ENCODE measurements around the gene CCL18.

CCL18 gene

DNA sequence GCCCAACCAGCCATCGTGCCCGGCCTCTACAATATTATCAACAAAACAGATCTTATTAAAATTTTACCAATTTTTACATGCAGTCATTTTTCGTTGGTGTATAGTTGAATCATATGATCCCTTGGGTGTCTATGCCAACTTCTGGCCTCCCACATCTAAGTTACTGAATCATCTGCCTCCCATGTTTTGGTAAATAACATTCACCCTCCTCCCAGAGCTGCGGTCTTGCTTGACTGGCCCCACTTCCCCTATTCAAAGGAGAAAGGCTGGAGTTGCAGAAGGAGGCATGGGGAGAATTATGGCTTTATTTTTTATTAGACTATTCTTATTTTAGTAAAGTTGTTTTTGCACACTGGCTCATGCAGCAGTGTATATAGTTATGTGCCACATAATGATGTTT is 27.8 kb upstream of the CCL18 start:
- Histone ChIP-seq H3K9ac (ENCODE audit: low read depth in 1 of 2, low read length in 2 of 2) (no peak overlapping the region), H3K4me3 (ENCODE audit: low read length in 2 of 2) (no peak overlapping the region), H3K27ac (ENCODE audit: low read depth in 2 of 2, low read length in 2 of 2) (no peak overlapping the region), H3K4me1 (ENCODE audit: control insufficient read depth in 2 of 2, insufficient read depth in 2 of 2, low read length in 2 of 2) (peaks cover 5 to 7% of the 10 kb centered on the region in 2 donors), H3K36me3 (ENCODE audit: control insufficient read depth in 2 of 2, insufficient read depth in 2 of 2, low read length in 2 of 2) (no peaks in the 10 kb centered on the region), H3K27me3 (ENCODE audit: control insufficient read depth in 2 of 2, insufficient read depth in 2 of 2, low read length in 2 of 2) (no peaks in the 10 kb centered on the region), H3K9me3 (ENCODE audit: control insufficient read depth in 2 of 2, low read length in 2 of 2) (no peaks in the 10 kb centered on the region)

DNA sequence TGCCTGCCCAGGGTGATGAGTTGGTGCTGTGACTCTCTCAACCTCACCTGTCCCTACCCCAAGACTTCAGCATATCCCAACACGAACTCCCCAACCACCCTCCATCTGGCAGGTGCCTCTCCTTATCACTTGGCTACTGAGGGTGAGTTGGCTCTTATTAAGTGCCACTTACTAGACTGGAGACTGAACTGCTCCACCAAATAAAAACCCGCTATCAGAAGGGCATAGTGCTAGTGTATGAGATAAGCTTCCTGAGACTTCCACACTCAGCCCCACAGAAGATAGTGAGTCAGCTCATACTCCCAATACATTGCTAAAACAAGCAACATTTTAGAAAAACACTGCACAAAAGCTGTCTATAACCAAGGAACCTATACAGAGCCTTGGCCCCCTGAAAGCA is 16.0 kb upstream of the CCL18 start:
- peaks cover 3 to 7% of the 10 kb centered on the region in 2 donors for H3K9me3 ChIP-seq (ENCODE audit: control insufficient read depth in 2 of 2, low read length in 2 of 2)
- H3K4me1 ChIP-seq (ENCODE audit: control insufficient read depth in 2 of 2, insufficient read depth in 2 of 2, low read length in 2 of 2), result no peaks in the 10 kb centered on the region
- H3K27me3 ChIP-seq (ENCODE audit: control insufficient read depth in 2 of 2, insufficient read depth in 2 of 2, low read length in 2 of 2), result no peaks in the 10 kb centered on the region
- no peak overlapping the region for H3K27ac ChIP-seq (ENCODE audit: low read depth in 2 of 2, low read length in 2 of 2)
- H3K4me3 ChIP-seq (ENCODE audit: low read length in 2 of 2), result no peak overlapping the region
- no peak overlapping the region for H3K9ac ChIP-seq (ENCODE audit: low read depth in 1 of 2, low read length in 2 of 2)
- H3K36me3 ChIP-seq (ENCODE audit: control insufficient read depth in 2 of 2, insufficient read depth in 2 of 2, low read length in 2 of 2), result no peaks in the 10 kb centered on the region

DNA sequence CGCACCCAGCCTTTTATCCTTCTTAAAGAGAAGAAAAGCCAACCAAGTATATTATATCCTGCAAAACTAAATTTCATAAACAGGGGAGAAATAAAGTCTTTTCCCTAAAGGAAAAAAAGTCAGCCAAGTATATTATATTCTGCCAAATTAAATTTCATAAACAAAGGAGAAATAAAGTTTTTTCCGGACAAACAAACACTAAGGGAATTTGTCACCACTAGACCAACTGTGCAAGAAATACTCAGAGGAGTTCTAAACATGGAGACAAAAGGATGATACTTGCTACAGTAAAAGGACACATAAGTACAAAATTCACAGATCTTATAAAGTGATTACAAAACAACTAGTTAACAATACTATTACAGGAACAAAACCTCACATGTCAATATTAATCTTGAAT is 14.4 kb upstream of the CCL18 start:
- Histone ChIP-seq H3K4me1 (ENCODE audit: control insufficient read depth in 2 of 2, insufficient read depth in 2 of 2, low read length in 2 of 2) (no peaks in the 10 kb centered on the region), H3K36me3 (ENCODE audit: control insufficient read depth in 2 of 2, insufficient read depth in 2 of 2, low read length in 2 of 2) (no peaks in the 10 kb centered on the region), H3K9me3 (ENCODE audit: control insufficient read depth in 2 of 2, low read length in 2 of 2) (peaks cover 3 to 7% of the 10 kb centered on the region in 2 donors), H3K9ac (ENCODE audit: low read depth in 1 of 2, low read length in 2 of 2) (no peak overlapping the region), H3K27ac (ENCODE audit: low read depth in 2 of 2, low read length in 2 of 2) (no peak overlapping the region), H3K4me3 (ENCODE audit: low read length in 2 of 2) (no peak overlapping the region), H3K27me3 (ENCODE audit: control insufficient read depth in 2 of 2, insufficient read depth in 2 of 2, low read length in 2 of 2) (no peaks in the 10 kb centered on the region)

DNA sequence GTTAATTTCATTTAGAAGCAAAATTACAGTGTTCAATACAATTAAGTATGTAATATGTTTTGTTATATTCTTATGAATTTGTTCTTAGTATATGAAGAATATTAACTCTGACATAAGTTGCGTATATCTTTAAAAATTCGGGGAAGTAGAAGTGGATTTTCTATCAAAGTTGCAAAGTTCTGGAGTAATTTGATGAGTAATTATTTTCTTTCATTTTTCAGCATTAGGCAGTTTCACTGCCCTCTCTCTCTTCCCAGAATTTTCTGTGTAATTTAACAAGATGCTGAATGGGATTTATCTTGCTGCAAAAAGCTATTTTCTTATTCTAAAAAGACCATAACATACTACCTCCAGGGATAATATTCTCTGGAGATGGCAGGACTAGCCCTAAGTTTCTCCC is 8.9 kb upstream of the CCL18 start:
- no peak overlapping the region for H3K9ac ChIP-seq (ENCODE audit: low read depth in 1 of 2, low read length in 2 of 2)
- H3K9me3 ChIP-seq (ENCODE audit: control insufficient read depth in 2 of 2, low read length in 2 of 2), result no peaks in the 10 kb centered on the region
- no peak overlapping the region for H3K27ac ChIP-seq (ENCODE audit: low read depth in 2 of 2, low read length in 2 of 2)
- no peaks in the 10 kb centered on the region for H3K4me1 ChIP-seq (ENCODE audit: control insufficient read depth in 2 of 2, insufficient read depth in 2 of 2, low read length in 2 of 2)
- H3K36me3 ChIP-seq (ENCODE audit: control insufficient read depth in 2 of 2, insufficient read depth in 2 of 2, low read length in 2 of 2), result no peaks in the 10 kb centered on the region
- no peaks in the 10 kb centered on the region for H3K27me3 ChIP-seq (ENCODE audit: control insufficient read depth in 2 of 2, insufficient read depth in 2 of 2, low read length in 2 of 2)
- no peak overlapping the region for H3K4me3 ChIP-seq (ENCODE audit: low read length in 2 of 2)

GRCh38 chr17:36055921-36056520 is 8.1 kb upstream of the CCL18 start:
- Histone ChIP-seq H3K4me3 (ENCODE audit: low read length in 2 of 2) (no peak overlapping the region), H3K27ac (ENCODE audit: low read depth in 2 of 2, low read length in 2 of 2) (no peak overlapping the region), H3K27me3 (ENCODE audit: control insufficient read depth in 2 of 2, insufficient read depth in 2 of 2, low read length in 2 of 2) (no peaks in the 10 kb centered on the region), H3K36me3 (ENCODE audit: control insufficient read depth in 2 of 2, insufficient read depth in 2 of 2, low read length in 2 of 2) (no peaks in the 10 kb centered on the region), H3K9me3 (ENCODE audit: control insufficient read depth in 2 of 2, low read length in 2 of 2) (no peaks in the 10 kb centered on the region), H3K9ac (ENCODE audit: low read depth in 1 of 2, low read length in 2 of 2) (no peak overlapping the region), H3K4me1 (ENCODE audit: control insufficient read depth in 2 of 2, insufficient read depth in 2 of 2, low read length in 2 of 2) (no peaks in the 10 kb centered on the region)

GRCh38 chr17:36057911-36058310 is 6.2 kb upstream of the CCL18 start:
- H3K36me3 ChIP-seq (ENCODE audit: control insufficient read depth in 2 of 2, insufficient read depth in 2 of 2, low read length in 2 of 2), result no peaks in the 10 kb centered on the region
- no peak overlapping the region for H3K9ac ChIP-seq (ENCODE audit: low read depth in 1 of 2, low read length in 2 of 2)
- H3K27me3 ChIP-seq (ENCODE audit: control insufficient read depth in 2 of 2, insufficient read depth in 2 of 2, low read length in 2 of 2), result no peaks in the 10 kb centered on the region
- no peaks in the 10 kb centered on the region for H3K4me1 ChIP-seq (ENCODE audit: control insufficient read depth in 2 of 2, insufficient read depth in 2 of 2, low read length in 2 of 2)
- H3K9me3 ChIP-seq (ENCODE audit: control insufficient read depth in 2 of 2, low read length in 2 of 2), result no peaks in the 10 kb centered on the region
- no peak overlapping the region for H3K27ac ChIP-seq (ENCODE audit: low read depth in 2 of 2, low read length in 2 of 2)
- no peak overlapping the region for H3K4me3 ChIP-seq (ENCODE audit: low read length in 2 of 2)

GRCh38 chr17:36059406-36059805 is 4.7 kb upstream of the CCL18 start:
- Histone ChIP-seq H3K9me3 (ENCODE audit: control insufficient read depth in 2 of 2, low read length in 2 of 2) (no peaks in the 10 kb centered on the region), H3K9ac (ENCODE audit: low read depth in 1 of 2, low read length in 2 of 2) (no peak overlapping the region), H3K36me3 (ENCODE audit: control insufficient read depth in 2 of 2, insufficient read depth in 2 of 2, low read length in 2 of 2) (no peaks in the 10 kb centered on the region), H3K4me1 (ENCODE audit: control insufficient read depth in 2 of 2, insufficient read depth in 2 of 2, low read length in 2 of 2) (no peaks in the 10 kb centered on the region), H3K27me3 (ENCODE audit: control insufficient read depth in 2 of 2, insufficient read depth in 2 of 2, low read length in 2 of 2) (no peaks in the 10 kb centered on the region), H3K4me3 (ENCODE audit: low read length in 2 of 2) (no peak overlapping the region), H3K27ac (ENCODE audit: low read depth in 2 of 2, low read length in 2 of 2) (no peak overlapping the region)

DNA sequence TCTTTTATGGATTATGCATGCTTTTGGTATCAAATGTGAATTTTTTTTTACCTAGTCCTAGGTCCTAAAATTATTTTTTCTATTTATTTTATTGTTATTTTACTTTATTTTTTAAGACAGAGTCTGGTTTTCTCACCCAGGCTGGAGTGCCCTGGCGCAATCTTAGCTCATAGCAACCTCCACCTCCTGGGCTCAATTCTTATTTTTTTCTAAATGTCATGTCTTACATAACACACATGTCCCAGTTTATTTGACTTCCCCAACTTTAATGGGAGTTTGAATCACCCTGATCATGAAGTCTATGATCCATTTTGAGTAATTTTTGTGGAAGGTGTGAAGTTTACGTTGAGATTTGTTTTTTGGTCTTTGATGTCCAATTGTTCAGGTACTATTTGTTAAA is 3.3 kb upstream of the CCL18 start:
- H3K36me3 ChIP-seq (ENCODE audit: control insufficient read depth in 2 of 2, insufficient read depth in 2 of 2, low read length in 2 of 2), result no peaks in the 10 kb centered on the region
- H3K27ac ChIP-seq (ENCODE audit: low read depth in 2 of 2, low read length in 2 of 2), result no peak overlapping the region
- no peak overlapping the region for H3K9ac ChIP-seq (ENCODE audit: low read depth in 1 of 2, low read length in 2 of 2)
- no peaks in the 10 kb centered on the region for H3K27me3 ChIP-seq (ENCODE audit: control insufficient read depth in 2 of 2, insufficient read depth in 2 of 2, low read length in 2 of 2)
- no peak overlapping the region for H3K4me3 ChIP-seq (ENCODE audit: low read length in 2 of 2)
- H3K9me3 ChIP-seq (ENCODE audit: control insufficient read depth in 2 of 2, low read length in 2 of 2), result no peaks in the 10 kb centered on the region
- H3K4me1 ChIP-seq (ENCODE audit: control insufficient read depth in 2 of 2, insufficient read depth in 2 of 2, low read length in 2 of 2), result no peaks in the 10 kb centered on the region

DNA sequence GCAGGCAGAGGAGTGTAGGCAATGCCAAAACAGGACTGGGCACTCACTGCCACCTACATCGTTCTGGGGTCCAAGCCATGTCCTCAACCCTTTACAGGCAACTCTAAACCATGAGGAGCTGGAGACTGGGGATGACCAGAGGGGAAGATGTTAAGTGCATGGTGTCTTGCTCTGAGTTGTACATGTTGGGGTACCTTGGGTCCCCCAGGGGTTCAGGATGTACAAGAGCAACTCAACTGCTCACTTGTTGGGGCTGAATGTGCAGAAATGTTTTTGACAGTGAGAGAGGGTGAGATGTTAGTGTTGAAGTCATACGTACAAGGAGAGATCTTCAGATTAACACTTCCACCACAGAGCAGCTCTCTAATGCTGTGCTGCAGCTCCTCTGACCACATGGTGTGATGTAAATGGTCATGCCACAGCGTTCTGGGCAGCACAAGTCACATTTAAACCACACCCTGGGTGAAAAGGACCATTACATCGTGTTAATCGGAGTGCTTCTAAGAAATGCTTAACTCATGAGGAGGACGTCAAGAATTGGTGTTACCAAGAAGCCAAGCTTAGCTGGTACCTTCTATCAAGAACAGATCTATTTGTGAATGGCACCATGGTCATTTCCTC is 2.4 kb downstream of the CCL18 start:
- Histone ChIP-seq H3K9ac (ENCODE audit: low read depth in 1 of 2, low read length in 2 of 2) (no peak overlapping the region), H3K9me3 (ENCODE audit: control insufficient read depth in 2 of 2, low read length in 2 of 2) (no peaks in the 10 kb centered on the region), H3K27me3 (ENCODE audit: control insufficient read depth in 2 of 2, insufficient read depth in 2 of 2, low read length in 2 of 2) (no peaks in the 10 kb centered on the region), H3K36me3 (ENCODE audit: control insufficient read depth in 2 of 2, insufficient read depth in 2 of 2, low read length in 2 of 2) (no peaks in the 10 kb centered on the region), H3K4me1 (ENCODE audit: control insufficient read depth in 2 of 2, insufficient read depth in 2 of 2, low read length in 2 of 2) (no peaks in the 10 kb centered on the region), H3K4me3 (ENCODE audit: low read length in 2 of 2) (no peak overlapping the region), H3K27ac (ENCODE audit: low read depth in 2 of 2, low read length in 2 of 2) (peak overlapping the region in 1 of 2 donors; percentile 16)

GRCh38 chr17:36068524-36068923 is 4.5 kb downstream of the CCL18 start:
- no peaks in the 10 kb centered on the region for H3K27me3 ChIP-seq (ENCODE audit: control insufficient read depth in 2 of 2, insufficient read depth in 2 of 2, low read length in 2 of 2)
- H3K27ac ChIP-seq (ENCODE audit: low read depth in 2 of 2, low read length in 2 of 2), result no peak overlapping the region
- H3K9me3 ChIP-seq (ENCODE audit: control insufficient read depth in 2 of 2, low read length in 2 of 2), result no peaks in the 10 kb centered on the region
- peaks cover 0 to 3% of the 10 kb centered on the region in 2 donors for H3K4me1 ChIP-seq (ENCODE audit: control insufficient read depth in 2 of 2, insufficient read depth in 2 of 2, low read length in 2 of 2)
- no peaks in the 10 kb centered on the region for H3K36me3 ChIP-seq (ENCODE audit: control insufficient read depth in 2 of 2, insufficient read depth in 2 of 2, low read length in 2 of 2)
- H3K9ac ChIP-seq (ENCODE audit: low read depth in 1 of 2, low read length in 2 of 2), result no peak overlapping the region
- H3K4me3 ChIP-seq (ENCODE audit: low read length in 2 of 2), result no peak overlapping the region
